Prostate gland (tissue), 2 donors: Measurements from ENCODE around the gene SOX8. TPM values are rescaled to one million over a fixed set of nuclear protein-coding genes. Genes with fewer than 3 reads are reported as not detected.

Experiments used
- DNase-seq: peaks from one replicate; pipeline ENCODE4 v3.0.0-alpha.2; 2019; ENCODE audit warnings: low spot score
- H3K27ac ChIP-seq, 2 donors: fragments of 200-600 bp; sonication (generic); 2 replicates each; pipeline ENCODE4 v1.5.1; 2017 to 2019
- H3K27me3 ChIP-seq: fragments of 200-600 bp; sonication (generic); replicated peaks from 2 replicates; pipeline ENCODE4 v1.5.1; 2019; ENCODE audit not compliant: insufficient read depth
- H3K36me3 ChIP-seq, 2 donors: fragments of 200-600 bp; sonication (generic); 1 replicate in 1 of 2; 2 replicates in 1 of 2; pipeline versions ENCODE4 v1.5.1 to v1.8.1; 2017 to 2019
- H3K4me1 ChIP-seq: fragments of 200-600 bp; sonication (generic); replicated peaks from 2 replicates; pipeline ENCODE4 v1.5.1; 2019
- H3K4me3 ChIP-seq, 2 donors: fragments of 200-600 bp; sonication (generic); 2 replicates each; pipeline ENCODE4 v1.5.1; 2017 to 2019
- H3K9me3 ChIP-seq: fragments of 200-600 bp; sonication (generic); 2 replicates; pipeline ENCODE4 v1.5.1; 2017
- POLR2A ChIP-seq: fragments of 450-650 bp; IDR thresholded peaks from one replicate; pipeline ENCODE4 v1.6.1; 2016; ENCODE audit warnings: antibody characterized with exemption, mild to moderate bottlenecking
- POLR2AphosphoS5 ChIP-seq: sonication (generic); formaldehyde crosslinking; IDR thresholded peaks from one replicate; pipeline ENCODE4 v1.6.1; 2017; ENCODE audit warnings: antibody characterized with exemption
- WGBS: methylation state at CpG from one replicate; pipeline ENCODE4 v1.1.5; 2018; 5-methylcytosine and 5-hydroxymethylcytosine counted together
- intact Hi-C: fragments of 100-400 bp; cut with DNase I; formaldehyde crosslinking; loops from one replicate; pipeline ENCODE4 v1.14.2; 2022
- total RNA-seq, 2 donors: library from RNA; depleted of rRNA; stranded (reverse); fragments of >200 nt; gene quantifications; one replicate each; pipeline ENCODE4 v1.1.0, GENCODE V29; 2016
- TF ChIP-seq, protein P1 (sequence below), 4 experiments: fragments of 200-600 bp in 2 of 4; fragments of 450-650 bp in 2 of 4; sonication (generic) in 2 of 4; IDR thresholded peaks; 1 replicate in 3 of 4; 2 replicates in 1 of 4; pipeline ENCODE4 v1.5.1; 2016 to 2019; ENCODE audit warnings: antibody characterized with exemption in 4 of 4, mild to moderate bottlenecking in 2 of 4, moderate library complexity in 2 of 4

SOX8 gene
- total RNA-seq, 2 donors from 2014 or later: 0.59 to 11.9 TPM

DNA sequence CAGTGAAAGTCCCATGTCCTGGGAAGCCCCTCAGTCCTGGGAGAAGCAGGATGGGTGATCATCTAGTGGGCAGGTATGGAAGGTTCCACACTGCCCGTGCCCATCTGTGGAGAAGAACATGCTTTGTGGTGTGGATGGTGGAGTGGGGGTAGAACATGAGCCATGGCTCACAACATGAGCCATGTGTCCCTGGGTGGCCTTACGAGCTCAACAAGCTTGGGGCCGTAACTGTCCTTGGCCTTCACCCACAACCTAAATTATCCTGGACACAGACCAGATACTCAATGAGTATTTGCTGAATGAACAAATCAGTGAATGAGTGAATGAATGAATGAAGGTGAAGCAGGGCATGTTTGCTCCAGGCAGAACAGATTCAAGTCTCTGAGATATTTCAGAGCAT is 13.5 kb downstream of the SOX8 start:
- 83% methylated on average over 3 of the region's 3 CpGs for WGBS
- TF ChIP-seq, protein P1, sequence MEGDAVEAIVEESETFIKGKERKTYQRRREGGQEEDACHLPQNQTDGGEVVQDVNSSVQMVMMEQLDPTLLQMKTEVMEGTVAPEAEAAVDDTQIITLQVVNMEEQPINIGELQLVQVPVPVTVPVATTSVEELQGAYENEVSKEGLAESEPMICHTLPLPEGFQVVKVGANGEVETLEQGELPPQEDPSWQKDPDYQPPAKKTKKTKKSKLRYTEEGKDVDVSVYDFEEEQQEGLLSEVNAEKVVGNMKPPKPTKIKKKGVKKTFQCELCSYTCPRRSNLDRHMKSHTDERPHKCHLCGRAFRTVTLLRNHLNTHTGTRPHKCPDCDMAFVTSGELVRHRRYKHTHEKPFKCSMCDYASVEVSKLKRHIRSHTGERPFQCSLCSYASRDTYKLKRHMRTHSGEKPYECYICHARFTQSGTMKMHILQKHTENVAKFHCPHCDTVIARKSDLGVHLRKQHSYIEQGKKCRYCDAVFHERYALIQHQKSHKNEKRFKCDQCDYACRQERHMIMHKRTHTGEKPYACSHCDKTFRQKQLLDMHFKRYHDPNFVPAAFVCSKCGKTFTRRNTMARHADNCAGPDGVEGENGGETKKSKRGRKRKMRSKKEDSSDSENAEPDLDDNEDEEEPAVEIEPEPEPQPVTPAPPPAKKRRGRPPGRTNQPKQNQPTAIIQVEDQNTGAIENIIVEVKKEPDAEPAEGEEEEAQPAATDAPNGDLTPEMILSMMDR (IDR thresholded peaks at IDR 0.05): no peak
- TF ChIP-seq POLR2AphosphoS5 (no peak), POLR2A (no peak)
- Histone ChIP-seq H3K4me3 (no peak overlapping the region), H3K9me3 (no peaks in the 10 kb centered on the region), H3K27ac (no peak overlapping the region), H3K27me3 (no peaks in the 10 kb centered on the region), H3K4me1 (no peaks in the 10 kb centered on the region), H3K36me3 (no peaks in the 10 kb centered on the region)
- intact Hi-C loops: no loop called here
- no peak for DNase-seq

GRCh38 chr16:995783-996182 is 14.2 kb downstream of the SOX8 start:
- Histone ChIP-seq H3K9me3 (no peaks in the 10 kb centered on the region), H3K36me3 (no peaks in the 10 kb centered on the region), H3K27ac (no peak overlapping the region), H3K27me3 (no peaks in the 10 kb centered on the region), H3K4me3 (no peak overlapping the region), H3K4me1 (no peaks in the 10 kb centered on the region)
- no peak for DNase-seq
- intact Hi-C loops: no loop called here
- WGBS: 96% methylated on average over 3 of the region's 3 CpGs
- TF ChIP-seq, protein P1 (IDR thresholded peaks at IDR 0.05): no peak
- no peak for TF ChIP-seq POLR2A
- no peak for TF ChIP-seq POLR2AphosphoS5

DNA sequence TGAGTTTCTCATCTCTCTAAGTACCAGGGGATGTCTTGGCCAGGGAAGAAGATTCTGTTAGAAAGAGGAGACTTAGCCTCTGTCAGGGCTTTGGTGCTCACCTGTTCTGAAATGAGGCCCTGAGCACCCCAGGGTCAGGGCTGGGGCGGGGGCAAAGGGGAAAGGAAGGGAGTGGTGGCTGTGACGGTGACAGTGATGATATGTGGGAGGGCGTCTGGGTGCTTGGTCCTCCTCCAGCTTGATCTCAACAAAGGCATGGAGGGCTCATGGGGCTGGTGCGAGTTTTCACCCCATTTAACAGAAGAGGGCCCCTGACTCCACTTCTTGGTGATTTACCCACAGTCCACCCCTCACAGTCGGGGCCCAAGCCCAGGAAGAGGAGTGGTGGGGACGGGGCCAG is 15.1 kb downstream of the SOX8 start:
- H3K4me1 ChIP-seq: no peaks in the 10 kb centered on the region
- H3K27me3 ChIP-seq: no peaks in the 10 kb centered on the region
- intact Hi-C loops: no loop called here
- H3K4me3 ChIP-seq: no peak overlapping the region
- no peak for DNase-seq
- no peaks in the 10 kb centered on the region for H3K36me3 ChIP-seq
- no peak overlapping the region for H3K27ac ChIP-seq
- 87% methylated on average over 6 of the region's 6 CpGs for WGBS
- TF ChIP-seq, protein P1 (IDR thresholded peaks at IDR 0.05): no peak
- no peak for TF ChIP-seq POLR2AphosphoS5
- no peak for TF ChIP-seq POLR2A
- H3K9me3 ChIP-seq: no peaks in the 10 kb centered on the region

DNA sequence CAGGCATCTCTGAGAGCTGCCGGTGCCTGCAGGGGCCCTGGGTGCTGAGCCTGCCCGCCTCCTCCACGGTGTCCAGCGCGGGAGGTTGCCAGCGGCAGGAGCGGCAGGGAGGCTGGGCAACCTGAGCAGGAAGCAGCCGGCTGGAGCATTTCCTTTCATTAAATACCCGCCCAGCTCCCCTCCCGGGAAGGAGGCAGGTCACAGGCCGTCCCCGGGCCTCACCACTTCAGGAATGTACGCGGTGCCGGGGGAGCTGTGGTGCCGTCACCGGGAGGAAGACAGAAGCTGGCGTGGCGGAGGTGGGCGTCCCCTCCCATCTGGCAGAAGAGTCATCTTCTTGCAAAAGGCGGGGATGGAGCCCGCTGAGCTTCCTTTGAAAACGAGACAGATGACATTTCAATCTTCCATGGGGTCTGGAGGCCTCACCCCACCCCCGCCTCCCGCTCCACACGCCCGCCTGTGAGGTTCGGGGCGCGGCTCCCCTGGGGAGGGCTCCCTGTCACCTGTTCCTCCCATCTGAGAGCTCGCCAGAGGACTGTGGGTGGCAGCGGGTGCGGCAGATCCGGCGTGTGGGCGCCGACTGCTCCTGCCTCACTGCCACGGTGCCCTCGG is 16.0 kb downstream of the SOX8 start:
- intact Hi-C loops: no loop called here
- Histone ChIP-seq H3K36me3 (no peaks in the 10 kb centered on the region), H3K27me3 (no peaks in the 10 kb centered on the region), H3K9me3 (no peaks in the 10 kb centered on the region), H3K27ac (no peak overlapping the region), H3K4me3 (peak overlapping the region in 1 of 2 donors; percentile 5), H3K4me1 (no peaks in the 10 kb centered on the region)
- 13% methylated on average over 39 of the region's 39 CpGs for WGBS
- DNase-seq: peak; percentile 46
- TF ChIP-seq POLR2AphosphoS5 (peak; percentile 41), POLR2A (peak; percentile 38)
- TF ChIP-seq, protein P1 (IDR thresholded peaks at IDR 0.05): no peak

DNA sequence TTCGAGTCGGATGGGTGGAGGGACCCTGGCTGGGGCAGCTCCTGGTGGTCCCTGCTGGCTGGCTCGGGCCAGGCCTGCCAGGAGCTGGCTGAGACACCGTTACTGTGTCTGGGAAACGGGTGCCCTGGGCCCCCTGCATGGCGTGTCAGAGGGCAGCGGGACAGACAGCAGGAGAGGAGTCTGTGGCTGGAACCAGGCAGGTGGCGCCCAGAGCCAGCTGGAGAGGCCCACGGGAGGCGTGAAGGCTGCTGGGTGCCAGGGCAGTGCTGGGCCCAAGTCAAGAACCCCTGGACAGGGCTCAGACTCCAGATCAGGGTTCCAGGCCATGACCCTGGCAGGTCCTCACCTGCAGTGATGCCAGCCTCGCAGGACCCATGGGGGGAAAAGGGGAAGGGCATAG is 16.6 kb downstream of the SOX8 start:
- H3K27ac ChIP-seq: no peak overlapping the region
- no peak overlapping the region for H3K4me3 ChIP-seq
- no peaks in the 10 kb centered on the region for H3K4me1 ChIP-seq
- no peaks in the 10 kb centered on the region for H3K27me3 ChIP-seq
- TF ChIP-seq, protein P1 (IDR thresholded peaks at IDR 0.05): no peak
- TF ChIP-seq POLR2AphosphoS5: no peak
- no peak for TF ChIP-seq POLR2A
- intact Hi-C loops: no loop called here
- DNase-seq: no peak
- no peaks in the 10 kb centered on the region for H3K36me3 ChIP-seq
- no peaks in the 10 kb centered on the region for H3K9me3 ChIP-seq
- WGBS: 72% methylated on average over 11 of the region's 11 CpGs
